Colonic mucosa (tissue), 4 donors: ENCODE results near the gene TAF3. TPM values are rescaled to one million over a fixed set of nuclear protein-coding genes. Genes with fewer than 3 reads are reported as not detected.

Experiments used
- DNase-seq: peaks from one replicate; pipeline ENCODE4 v3.0.0-alpha.2; 2020
- H3K27ac ChIP-seq: fragments of 200-600 bp; one replicate; pipeline ENCODE4 v1.8.0; 2021
- H3K27me3 ChIP-seq: fragments of 200-600 bp; one replicate; pipeline ENCODE4 v1.8.0; 2021
- H3K36me3 ChIP-seq: fragments of 200-600 bp; one replicate; pipeline ENCODE4 v1.8.0; 2021
- H3K4me1 ChIP-seq: fragments of 200-600 bp; one replicate; pipeline ENCODE4 v1.8.0; 2021; ENCODE audit warnings: mild to moderate bottlenecking
- H3K4me3 ChIP-seq: fragments of 200-600 bp; one replicate; pipeline ENCODE4 v1.8.0; 2021
- H3K9ac ChIP-seq, 2 donors: one replicate each; pipeline ENCODE4 v1.7.0; 2013; ENCODE audit warnings: control low read depth in 2 of 2, low read depth in 2 of 2, low read length in 2 of 2
- H3K9me3 ChIP-seq: fragments of 200-600 bp; one replicate; pipeline ENCODE4 v1.8.0; 2021
- CTCF ChIP-seq: fragments of 200-600 bp; IDR thresholded peaks from one replicate; pipeline ENCODE4 v1.8.0; 2022; ENCODE audit warnings: antibody characterized with exemption, mild to moderate bottlenecking
- intact Hi-C: fragments of 100-400 bp; cut with DNase I; formaldehyde crosslinking; loops from one replicate; pipeline ENCODE4 v1.14.1; 2022
- total RNA-seq, 2 donors: library from RNA; stranded (reverse); fragmentation: NEBNext Ultra II Directional in 1 of 2; extraction: Animal tissue kit (Norgen Biotek cat#: 25700) in 1 of 2; gene quantifications; one replicate each; pipeline ENCODE4 v1.2.1, GENCODE V29; 2021
- donor health status: healthy.
- donor health status: DM: no; HTN: no; CAD: no.
- donor health status: DM: no; HTN: no; CAD: no.

Gene TAF3
- total RNA-seq, 2 donors from 2014 or later, result 4.4 to 6.3 TPM

DNA sequence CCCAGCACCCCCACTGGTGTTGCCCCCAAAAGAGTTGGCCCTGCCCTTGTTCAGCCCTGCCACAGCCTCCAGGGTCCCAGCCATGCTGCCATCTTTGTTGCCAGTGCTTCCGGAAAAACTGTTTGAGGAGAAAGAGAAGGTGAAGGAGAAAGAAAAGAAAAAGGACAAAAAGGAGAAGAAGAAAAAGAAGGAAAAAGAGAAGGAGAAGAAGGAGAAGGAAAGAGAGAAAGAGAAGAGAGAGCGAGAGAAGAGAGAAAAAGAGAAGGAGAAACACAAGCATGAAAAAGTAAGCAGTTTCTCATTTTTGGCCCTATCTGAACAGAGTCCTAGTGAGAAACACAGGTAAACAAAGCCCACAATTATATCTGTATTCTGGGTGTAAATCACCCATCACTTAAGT lies 147.2 kb downstream of the TAF3 start:
- TF ChIP-seq CTCF, result no peak
- no peaks in the 10 kb centered on the region for H3K9me3 ChIP-seq
- intact Hi-C loops, result no loop called here
- H3K27ac ChIP-seq, result no peak overlapping the region
- no peak overlapping the region for H3K9ac ChIP-seq
- no peaks in the 10 kb centered on the region for H3K4me1 ChIP-seq
- no peaks in the 10 kb centered on the region for H3K36me3 ChIP-seq
- H3K4me3 ChIP-seq, result no peak overlapping the region
- no peak for DNase-seq
- H3K27me3 ChIP-seq, result no peaks in the 10 kb centered on the region

- intact Hi-C loops, result no loop called here
- no peak for DNase-seq
- Histone ChIP-seq H3K9me3 (no peaks in the 10 kb centered on the region), H3K27ac (no peak overlapping the region), H3K4me1 (no peaks in the 10 kb centered on the region), H3K9ac (no peak overlapping the region), H3K4me3 (no peak overlapping the region), H3K27me3 (no peaks in the 10 kb centered on the region), H3K36me3 (no peaks in the 10 kb centered on the region)
- TF ChIP-seq CTCF, result no peak
Observed at GRCh38 chr10:7967035-7967434, 148.7 kb downstream of the TAF3 start.

DNA sequence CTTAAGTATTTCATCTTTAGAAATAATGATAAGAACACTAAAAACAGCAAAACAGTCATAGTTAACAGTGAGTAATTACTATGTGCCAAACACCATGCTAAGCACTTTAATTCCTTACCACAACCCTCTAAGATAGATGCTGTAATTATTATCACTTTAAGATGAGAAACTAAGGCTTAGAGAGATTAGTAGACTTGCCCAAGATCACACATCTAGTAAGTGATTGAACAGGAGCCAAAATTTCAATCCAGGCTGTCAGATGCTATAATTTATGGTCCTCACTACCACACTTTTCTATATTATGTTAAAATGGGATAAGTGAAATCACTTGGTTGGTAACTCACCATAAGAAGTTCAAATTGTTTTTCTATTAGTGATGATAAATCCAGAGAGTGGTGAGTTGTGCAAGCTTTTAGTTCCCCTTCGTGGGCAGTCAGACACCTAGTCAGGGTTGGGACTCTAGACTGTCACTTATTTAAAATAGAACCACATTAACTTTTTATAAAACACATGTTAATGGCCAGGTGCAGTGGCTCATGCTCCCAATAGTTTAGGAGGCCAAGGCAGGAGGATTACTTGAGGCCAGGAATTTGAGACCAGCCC lies 150.3 kb downstream of the TAF3 start:
- H3K27me3 ChIP-seq, result no peaks in the 10 kb centered on the region
- no peak overlapping the region for H3K4me3 ChIP-seq
- intact Hi-C loops, result no loop called here
- H3K36me3 ChIP-seq, result no peaks in the 10 kb centered on the region
- no peak for TF ChIP-seq CTCF
- no peaks in the 10 kb centered on the region for H3K4me1 ChIP-seq
- H3K27ac ChIP-seq, result no peak overlapping the region
- no peak overlapping the region for H3K9ac ChIP-seq
- DNase-seq, result no peak
- H3K9me3 ChIP-seq, result no peaks in the 10 kb centered on the region

DNA sequence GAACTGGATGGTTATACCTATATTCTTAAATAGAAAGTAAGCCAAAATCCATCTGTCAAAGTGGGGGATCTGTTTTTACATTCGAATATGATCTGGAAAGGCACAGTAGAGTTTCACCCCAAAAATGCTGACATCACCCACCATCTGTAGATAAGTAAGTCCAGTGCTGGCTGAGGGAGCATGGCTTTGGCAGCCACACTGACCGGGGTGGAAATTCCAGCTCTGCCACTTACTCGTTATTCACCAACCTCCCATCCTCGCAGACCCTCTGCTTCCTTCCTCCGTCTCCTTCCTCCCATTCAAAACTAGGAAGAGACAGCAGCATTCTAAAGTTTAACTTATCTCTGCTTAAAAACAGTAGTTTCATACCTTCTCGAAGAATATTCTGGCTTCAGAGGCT lies 151.3 kb downstream of the TAF3 start:
- Histone ChIP-seq H3K27me3 (no peaks in the 10 kb centered on the region), H3K27ac (no peak overlapping the region), H3K4me1 (no peaks in the 10 kb centered on the region), H3K36me3 (no peaks in the 10 kb centered on the region), H3K9me3 (no peaks in the 10 kb centered on the region), H3K9ac (no peak overlapping the region), H3K4me3 (no peak overlapping the region)
- no peak for TF ChIP-seq CTCF
- DNase-seq, result no peak
- intact Hi-C loops, result no loop called here

GRCh38 chr10:7971949-7972348 lies 153.6 kb downstream of the TAF3 start:
- TF ChIP-seq CTCF, result no peak
- H3K9ac ChIP-seq, result no peak overlapping the region
- H3K4me1 ChIP-seq, result no peaks in the 10 kb centered on the region
- no peaks in the 10 kb centered on the region for H3K27me3 ChIP-seq
- H3K9me3 ChIP-seq, result no peaks in the 10 kb centered on the region
- H3K27ac ChIP-seq, result no peak overlapping the region
- no peak for DNase-seq
- intact Hi-C loops, result no loop called here
- no peaks in the 10 kb centered on the region for H3K36me3 ChIP-seq
- no peak overlapping the region for H3K4me3 ChIP-seq
